Stimulated activated CD8-positive, alpha-beta memory T cell treated with anti-CD3 and anti-CD28 coated beads, Interleukin-12 subunit alpha, Interleukin-12 subunit beta, amount 100 ng/mL, for 24 hours (primary cell): ENCODE data around the gene RELL1.
"Not testable (repeated sequence)": the region's sequence is repeated elsewhere in the genome, so short reads cannot be mapped to it uniquely, and the experiment has no call there.

ENCODE experiments used
- DNase-seq: peaks from one replicate; pipeline ENCODE4 v3.0.0-alpha.2; 2020; ENCODE audit errors: extremely low read depth

The RELL1 gene

DNA sequence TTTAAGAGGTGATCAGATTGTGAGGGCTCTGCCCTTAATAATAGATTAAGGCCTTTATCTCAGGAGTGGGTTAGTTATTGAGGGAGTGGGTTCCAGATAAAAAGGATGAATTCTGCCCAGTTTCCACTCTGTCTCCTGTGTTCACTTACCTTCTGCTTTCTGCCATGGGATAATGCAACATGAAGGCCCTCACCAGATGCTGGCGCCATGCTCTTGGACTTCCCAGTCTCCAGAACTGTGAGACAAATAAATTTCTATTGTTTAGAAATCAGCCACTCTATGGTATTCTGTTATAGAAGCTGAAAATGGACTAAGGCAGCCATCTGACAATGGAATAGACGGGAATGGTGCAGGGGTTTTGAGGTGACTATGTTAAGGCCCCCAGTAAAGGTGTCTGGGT is 6.9 kb upstream of the RELL1 start:
- no peak for DNase-seq

DNA sequence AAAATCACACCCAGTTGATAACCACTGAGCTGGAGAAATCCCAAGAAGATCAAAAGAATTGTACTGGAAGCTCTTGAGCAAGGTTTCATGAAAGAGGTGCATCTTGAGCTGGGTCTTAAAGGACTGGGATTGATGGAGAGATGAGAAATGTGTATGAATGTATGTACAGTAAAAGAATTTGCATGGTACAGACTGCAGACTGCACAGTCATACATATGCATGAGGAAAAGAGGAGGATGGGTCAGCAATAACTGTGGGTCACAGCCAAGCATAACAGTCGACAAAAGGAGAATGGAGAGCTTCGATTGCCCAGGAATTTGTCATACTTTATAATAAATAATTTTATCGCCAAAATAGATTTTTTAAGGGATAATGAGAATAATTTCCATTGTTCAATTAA is 4.8 kb upstream of the RELL1 start:
- no peak for DNase-seq

DNA sequence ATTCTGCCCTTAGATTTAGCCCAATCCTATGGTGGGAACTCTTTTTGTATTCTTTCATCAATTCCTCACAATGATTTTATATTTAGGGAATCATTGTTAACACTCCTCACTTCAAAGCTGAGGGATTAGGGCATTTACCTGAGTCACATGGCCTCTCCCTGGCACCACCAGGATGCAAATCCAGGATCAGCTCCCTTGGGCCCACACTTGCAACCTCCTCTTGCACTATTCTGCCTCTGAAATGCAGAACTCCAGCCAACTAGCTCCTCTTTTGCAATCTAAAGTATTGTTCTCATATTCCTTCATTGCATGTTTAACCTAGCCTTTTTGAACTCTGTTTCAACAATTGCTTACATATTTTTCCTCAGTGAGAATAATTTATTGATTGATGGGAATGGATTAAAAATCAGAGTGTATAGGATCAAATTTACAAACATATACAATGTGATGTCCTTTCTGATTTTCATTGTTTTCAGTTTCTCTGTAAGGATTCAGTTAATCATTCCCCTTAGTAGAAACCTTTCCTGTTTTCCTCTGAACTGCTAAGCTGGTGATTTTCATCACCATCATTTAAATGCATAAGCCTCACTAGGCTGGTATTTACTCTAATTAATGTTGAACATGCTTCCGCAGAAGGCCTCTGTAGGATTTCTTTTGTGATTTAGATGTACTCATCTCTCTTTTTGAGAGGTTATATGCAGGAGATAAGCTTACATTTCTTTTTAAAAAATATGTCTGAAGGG is 3.3 kb upstream of the RELL1 start:
- DNase-seq, result no peak

DNA sequence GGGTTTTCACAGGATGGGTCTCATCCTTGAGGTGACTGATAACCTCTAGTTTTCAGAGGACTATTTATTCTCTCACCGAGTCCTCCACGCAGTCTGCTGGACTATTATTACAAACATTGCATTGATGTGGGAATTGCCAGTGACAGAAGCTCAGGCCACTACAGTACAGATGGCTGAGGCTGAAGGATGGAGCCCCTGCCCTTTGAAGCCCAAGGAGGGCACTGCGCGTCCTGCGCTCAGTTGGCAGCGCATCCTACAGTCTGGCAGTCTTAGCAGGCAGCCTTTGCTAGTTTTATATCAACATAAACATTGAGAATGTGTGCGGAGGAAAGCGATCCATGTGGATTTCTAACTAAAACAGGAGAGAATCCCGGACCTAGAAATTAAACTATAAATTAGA is 1.5 kb upstream of the RELL1 start:
- no peak for DNase-seq

DNA sequence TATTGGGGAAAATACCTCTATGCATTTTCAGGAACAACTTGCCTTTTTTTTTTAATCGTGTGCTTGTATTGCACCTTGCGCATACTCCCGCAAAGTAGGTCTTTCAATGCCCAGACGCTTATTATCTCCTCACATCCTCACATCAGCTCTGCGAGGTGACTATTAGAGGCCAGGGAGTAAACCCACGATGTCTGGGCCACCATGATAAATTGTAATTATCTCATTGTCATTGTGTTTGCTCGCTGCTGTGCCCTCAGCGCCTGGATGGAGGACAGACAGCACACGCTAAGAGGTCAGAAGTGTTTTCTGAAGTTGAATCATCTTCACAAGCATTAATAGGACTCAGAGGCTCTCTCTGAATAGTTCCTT is 1.0 kb upstream of the RELL1 start:
- DNase-seq, result no peak

DNA sequence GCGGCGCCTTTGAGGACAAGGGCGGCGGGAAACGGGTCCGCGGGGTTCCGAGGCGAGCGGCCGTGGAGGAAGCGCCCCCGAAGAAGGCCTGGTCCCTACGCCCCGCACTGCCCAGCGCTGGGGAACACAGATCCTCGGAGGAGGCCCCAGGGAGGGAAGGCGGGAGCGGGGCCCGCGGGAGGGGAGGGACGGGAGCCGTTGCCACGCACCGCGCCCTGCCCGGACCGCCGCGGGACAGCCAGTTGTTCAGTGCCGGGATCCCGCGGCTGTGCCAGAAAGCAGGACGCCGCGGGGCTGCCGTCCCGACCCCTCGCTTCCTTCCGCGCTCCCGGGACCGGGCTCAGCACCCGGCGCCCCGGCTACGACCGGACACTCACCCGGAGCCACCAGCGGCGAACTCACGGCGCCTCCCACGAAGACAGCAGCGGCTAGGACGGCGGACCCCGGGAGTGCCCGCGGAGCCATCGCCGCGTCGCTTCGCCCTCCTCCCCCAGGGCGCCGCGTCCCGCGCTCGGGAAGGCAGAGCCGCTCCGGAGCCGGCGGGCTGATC is 278 bp downstream of the RELL1 start:
- DNase-seq, result no peak

DNA sequence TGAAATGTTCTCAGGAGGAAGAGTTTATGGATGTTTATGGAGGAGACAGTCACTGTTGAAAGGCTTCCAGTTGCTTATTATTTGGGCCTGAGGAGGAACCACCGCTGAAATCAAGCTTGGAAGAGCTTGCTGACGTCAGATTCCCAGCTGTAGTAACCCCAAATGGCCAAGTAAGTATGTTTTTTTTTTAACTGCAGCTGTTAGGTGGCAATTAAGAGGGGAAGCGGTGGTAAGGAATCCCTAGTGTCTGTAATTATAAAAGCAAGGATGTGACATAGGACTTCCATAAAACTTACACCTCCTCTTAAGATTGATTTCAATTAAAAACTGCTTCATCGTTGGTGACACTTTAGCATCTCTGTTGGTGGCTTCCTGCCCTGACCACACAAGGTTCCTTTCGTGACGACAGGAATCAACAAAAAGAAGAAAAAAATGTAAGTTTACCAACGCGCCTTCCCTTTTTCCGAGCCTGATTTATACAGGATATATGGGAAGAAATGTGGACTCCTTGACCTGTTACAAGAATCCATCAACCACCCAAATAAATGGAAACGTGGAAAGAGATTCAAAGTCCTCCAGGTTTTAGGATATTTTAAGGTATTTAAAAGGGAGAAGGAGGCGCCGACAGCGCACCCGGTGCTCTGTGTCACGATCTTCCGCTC is 884 bp downstream of the RELL1 start:
- no peak for DNase-seq

DNA sequence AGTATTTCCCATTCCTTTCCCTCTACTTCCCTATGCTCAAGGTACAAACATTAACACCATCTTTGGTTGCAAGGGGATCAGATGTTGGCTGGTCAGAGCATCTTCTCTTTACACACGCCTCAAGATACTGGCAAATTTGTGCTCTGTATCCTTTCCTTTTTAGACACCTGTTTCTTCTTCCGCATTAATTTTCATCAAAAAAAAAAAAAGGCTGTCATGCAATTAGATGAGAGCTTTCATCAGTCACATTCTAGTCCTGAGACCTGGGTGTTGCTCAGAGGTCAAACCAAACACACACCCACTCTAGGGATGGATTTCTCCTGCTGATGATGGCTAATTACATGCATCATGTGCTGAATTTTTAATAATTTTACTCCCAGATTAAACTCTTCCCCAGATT is 2.0 kb downstream of the RELL1 start:
- no peak for DNase-seq

DNA sequence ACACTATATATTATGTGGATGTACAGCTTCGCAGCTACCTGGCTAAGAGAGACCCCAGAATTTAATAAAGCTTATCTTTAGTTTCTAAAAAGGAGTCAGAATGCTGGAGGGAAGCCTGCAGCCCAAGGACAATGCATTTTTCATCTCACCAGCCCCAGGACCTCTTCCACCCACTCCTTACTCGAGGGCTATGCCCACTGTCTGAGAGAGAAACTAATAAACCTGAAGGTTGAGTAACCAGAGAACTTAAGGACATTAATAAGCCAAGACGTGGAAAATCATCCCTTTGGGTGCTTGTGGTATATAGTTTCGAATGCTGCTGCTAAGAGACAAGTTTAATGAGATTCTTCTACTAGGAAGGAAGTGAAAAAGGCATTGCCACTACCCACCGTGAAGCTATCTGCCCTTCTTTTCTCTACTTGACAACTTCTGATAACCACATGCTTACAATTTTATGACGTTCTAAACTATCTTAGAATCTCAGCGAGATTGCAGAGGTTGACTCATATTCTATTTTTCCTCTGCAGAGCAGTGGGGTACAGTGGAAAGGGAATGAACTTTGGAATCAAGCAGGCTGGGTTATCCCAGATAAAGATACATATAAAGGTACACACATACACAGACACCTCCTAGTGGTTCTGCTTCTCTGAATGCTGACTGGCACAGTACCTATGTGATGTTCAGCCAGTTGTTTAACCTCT is 3.3 kb downstream of the RELL1 start:
- DNase-seq, result no peak

DNA sequence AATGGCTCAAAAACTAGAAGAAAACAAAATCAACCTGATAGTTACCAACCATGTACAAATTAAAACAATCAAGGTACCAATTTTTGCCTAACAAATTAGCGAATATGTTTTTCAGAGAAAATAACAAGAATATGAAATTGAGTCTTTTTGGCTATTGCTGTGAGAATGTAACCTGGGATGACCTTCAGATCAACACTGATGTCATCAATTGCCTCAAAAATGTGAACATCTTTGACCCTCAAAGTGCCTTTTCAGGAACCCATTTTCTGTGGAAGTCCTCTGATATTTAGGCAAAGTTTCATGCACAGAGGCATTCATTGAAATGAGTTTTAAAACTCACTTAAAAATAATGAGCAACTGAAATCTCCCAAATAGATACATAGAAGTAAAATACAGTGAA is 6.1 kb downstream of the RELL1 start:
- DNase-seq, result no peak

DNA sequence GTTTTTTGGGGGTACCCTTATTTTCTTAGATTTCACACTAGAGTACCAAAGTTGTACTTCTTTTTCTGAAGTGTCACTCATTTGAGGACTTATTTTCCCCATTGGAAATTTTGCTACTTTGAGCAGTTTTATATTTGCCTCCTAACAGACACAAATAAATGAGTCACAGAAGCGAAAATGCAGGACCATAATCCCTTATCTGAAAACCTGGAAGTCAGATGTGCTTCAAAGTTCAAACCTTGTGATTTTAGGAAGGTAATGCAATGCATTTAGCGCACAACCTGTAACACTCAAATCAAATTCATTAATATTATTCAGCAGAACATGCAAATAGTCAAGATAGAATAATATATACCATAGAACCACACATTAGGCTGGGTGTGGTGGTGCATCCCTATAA is 6.9 kb downstream of the RELL1 start:
- DNase-seq, result no peak

DNA sequence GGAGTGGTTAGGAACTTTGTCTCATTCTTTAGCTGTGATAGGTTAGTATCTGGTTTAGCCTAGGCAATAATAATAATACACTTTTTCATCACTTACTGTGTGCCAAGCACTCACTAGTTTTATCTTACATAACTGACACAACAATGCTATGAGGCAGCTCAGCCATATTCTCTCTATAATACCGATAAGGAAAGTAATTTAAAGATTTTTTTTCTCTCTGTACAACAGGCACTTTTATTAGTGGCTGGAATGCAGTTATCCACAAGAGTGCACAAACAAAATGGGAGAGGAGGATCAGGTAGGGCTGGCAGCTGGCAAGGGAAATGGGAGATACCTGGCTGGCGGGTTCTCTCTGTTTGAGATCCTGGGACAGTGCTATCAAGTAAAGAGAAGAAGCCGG is 7.6 kb downstream of the RELL1 start:
- no peak for DNase-seq

DNA sequence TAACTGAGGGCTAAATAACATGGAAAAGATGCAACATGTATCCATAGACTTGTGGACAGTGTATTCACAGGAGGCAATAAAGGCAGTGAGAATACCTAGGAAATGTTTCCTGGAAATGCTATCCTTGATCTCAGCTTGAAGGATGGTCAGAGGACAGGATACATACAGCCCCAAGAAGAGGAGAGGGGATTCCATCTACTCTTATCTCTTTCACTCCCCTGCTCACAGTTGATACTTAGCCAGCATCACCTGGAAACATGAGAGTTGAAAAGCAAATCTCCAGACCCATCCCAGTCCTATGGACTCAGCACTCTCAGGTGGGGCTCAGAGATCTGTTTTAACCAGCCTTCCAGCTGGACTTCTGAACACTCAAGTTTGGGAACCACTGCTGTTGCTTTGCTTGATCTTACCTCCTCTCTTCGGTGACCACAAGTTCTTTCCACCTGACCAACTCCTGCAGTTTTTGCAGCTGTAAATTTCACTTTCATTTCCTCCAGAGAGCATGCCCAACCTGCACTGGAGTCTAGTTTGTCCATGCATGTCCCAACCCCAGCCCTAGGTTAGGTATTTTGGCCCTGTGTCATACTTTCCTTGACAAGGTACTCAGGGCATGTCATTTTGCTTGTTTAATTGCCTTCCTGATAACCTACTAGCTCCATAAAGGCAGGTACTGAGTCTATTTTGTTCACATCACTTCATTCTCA is 10.4 kb downstream of the RELL1 start:
- no peak for DNase-seq

DNA sequence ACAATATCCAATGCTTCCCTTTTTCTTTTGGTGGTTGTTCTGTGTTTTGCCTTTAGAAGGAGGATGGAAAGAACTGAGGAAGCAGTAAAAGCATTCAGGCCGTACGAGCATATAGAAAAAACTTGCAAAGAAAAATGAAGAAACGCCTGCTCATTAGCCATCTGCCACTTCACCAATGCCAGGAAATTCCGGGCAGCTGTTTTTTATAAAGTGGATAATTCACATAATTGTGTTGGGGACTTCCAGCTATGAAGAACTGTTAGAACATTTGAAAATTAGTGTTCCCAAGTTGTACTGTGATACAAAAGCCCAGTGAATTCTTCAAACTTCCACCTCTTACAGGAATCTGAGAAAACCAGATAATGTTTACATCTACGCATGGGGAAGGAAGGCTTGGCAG is 11.7 kb downstream of the RELL1 start:
- DNase-seq, result no peak

DNA sequence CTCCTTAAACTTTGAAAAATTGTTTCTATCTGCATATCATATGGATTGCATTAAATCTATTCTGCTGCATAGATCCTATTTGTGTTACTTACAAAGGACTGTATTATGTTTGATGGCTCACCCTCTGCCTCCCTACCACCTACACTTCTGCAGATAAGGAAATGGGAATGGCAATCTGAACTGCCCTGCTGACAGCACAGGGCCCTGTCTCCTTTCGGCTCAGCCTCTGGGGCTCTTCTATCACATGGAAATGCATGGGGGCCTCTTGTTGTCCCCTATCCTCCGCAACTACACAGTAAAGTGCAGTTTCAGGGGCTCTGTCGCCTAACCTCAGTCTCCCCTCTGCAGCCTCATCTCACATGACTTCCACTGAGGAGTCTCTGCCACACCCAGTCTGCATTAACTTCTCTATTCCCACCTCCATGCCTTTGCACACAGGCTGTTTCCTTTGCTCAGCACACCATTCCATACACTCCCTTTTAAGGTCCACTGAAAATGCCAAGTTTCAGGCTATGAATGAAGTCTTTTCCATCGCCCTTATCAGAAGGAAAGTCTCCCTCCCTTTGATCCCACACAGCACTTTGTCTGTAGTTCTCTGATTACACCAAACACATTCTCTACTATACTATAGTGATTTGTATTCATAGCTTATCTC is 12.5 kb downstream of the RELL1 start:
- no peak for DNase-seq

DNA sequence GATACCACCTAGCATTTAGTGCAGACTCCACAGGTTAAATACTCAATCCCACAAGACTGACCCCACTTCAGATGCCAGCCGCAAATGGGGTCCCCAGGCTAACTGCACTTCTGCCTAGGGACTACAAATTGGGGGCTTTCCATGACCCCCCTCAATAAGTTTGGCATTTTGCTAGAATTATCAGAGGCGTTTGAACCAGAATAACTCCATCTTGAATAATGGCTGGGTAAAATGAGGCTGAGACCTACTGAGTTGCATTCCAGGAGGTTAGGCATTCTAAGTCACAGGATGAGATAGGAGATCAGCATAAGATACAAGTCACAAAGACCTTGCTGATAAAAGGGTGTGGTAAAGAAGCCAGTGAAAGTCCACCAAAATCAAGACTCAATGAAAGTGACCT is 15.1 kb downstream of the RELL1 start:
- DNase-seq, result no peak

DNA sequence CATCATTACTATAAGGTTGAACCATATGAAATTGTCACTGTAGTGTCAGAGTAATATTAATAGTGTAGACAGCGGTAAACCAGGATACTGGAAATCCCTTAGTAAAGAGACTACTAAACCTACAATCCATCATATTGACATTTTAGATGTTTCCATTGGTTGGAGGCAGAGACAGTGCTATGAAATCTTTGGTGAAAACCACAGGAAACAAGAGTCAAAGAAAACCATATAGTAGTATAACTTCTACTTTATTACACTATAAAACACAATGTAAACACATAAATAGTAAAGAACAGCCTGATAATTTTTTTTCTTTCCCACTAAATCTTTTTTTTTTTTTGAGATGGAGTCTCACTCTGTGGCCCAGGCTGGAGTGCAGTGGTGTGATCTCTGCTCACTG is 15.9 kb downstream of the RELL1 start:
- DNase-seq, result no peak

DNA sequence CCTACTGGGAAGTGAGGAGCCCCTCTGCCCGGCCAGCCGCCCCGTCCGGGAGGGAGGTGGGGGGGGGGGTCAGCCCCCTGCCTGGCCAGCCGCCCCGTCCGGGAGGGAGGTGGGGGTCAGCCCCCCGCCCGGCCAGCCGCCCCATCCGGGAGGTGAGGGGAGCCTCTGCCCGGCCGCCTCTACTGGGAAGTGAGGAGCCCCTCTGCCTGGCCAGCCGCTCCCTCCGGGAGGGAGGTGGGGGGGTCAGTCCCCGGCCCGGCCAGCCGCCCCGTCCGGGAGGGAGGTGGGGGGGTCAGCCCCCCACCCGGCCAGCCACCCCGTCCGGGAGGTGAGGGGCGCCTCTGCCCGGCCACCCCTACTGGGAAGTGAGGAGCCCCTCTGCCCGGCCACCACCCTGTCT is 17.1 kb downstream of the RELL1 start:
- not testable (repeated sequence) for DNase-seq

DNA sequence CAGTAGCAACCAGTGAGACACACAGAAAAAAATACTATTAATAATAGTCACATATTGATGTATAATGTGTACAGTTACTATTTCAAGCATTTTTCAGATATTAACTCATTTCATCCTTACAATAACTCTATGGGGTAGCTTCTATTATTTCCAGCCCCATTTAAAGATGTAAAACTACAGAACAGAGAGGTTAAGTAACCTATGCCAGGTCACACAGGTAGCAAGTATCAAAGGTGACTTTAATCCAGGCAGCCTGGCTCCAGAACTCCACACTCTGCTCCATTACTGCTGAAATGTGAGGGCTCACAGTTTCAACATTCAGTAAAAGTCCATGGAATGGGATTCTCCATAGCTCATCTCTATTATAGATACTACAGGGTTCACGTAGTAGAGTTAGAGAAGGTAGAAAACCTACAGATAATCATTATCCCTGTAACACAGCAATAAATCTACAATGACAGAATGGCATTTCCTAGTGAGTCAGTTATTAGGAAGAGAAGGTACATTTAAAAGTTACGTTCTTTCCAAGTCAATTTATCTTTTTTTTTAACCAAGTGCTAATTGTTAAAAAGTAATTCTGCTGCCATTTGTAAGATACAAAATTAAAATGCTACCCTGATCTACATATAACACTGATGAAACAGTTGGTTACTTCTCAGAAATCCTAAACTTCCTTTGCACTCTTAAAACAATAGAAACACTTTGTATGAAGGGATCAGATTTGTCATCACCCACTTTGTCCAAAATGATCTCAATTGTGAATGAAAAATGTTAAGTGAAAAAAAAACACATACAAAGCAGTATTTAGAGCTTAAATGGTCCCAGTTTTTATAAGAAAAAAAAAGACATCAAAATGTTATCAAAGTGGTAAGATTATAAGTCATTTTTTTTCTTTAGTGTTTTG is 18.7 kb downstream of the RELL1 start:
- no peak for DNase-seq

DNA sequence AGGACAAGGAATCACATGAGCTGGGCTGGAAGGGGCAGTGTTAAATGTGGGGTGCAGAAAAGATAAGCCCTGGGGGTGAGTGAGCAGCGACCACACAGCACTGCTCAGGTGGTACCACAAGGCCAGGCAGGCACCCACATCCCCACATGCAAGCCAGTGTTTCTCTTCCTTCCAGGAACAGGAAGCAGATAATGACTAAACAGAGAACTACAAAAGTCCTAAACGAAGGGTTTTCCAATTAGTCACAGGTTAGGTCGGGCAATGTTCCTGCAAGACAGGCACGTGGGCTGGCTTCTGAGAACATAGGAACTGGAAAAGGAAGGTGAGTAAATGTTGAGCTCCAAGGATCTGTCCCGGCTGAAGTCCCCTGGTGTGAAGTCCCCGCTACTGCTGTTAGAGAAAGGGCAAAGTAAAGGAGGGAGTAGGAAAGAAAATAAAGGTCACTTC is 19.5 kb downstream of the RELL1 start:
- no peak for DNase-seq
